Thyroid gland (tissue), 4 donors: ENCODE measurements around the gene PKHD1. TPM values are rescaled to one million over a fixed set of nuclear protein-coding genes. Genes with fewer than 3 reads are reported as not detected.

Source experiments
- DNase-seq, 2 donors: peaks; one replicate each; pipeline ENCODE4 v3.0.0-alpha.2; 2019
- H3K27ac ChIP-seq, 3 donors: fragments of 200-600 bp; sonication (generic); 1 replicate in 2 of 3; 2 replicates in 1 of 3; pipeline ENCODE4 v1.5.1; 2016 to 2019; ENCODE audit warnings: mild to moderate bottlenecking in 1 of 3, moderate library complexity in 1 of 3
- H3K27me3 ChIP-seq: fragments of 200-600 bp; sonication (generic); one replicate; pipeline ENCODE4 v1.5.1; 2019
- H3K36me3 ChIP-seq, 2 donors: fragments of 200-600 bp; sonication (generic); one replicate each; pipeline ENCODE4 v1.5.1; 2016 to 2019
- H3K4me1 ChIP-seq, 2 donors: fragments of 200-600 bp; sonication (generic); one replicate each; pipeline ENCODE4 v1.5.1; 2017 to 2019
- H3K4me3 ChIP-seq, 3 donors: fragments of 200-600 bp; sonication (generic); replicated peaks in 1 of 3; 1 replicate in 2 of 3; 2 replicates in 1 of 3; pipeline ENCODE4 v1.5.1; 2016; ENCODE audit warnings: mild to moderate bottlenecking in 1 of 3
- H3K9me3 ChIP-seq: fragments of 200-600 bp; sonication (generic); one replicate; pipeline ENCODE4 v1.5.1; 2017
- POLR2A ChIP-seq, 2 donors: fragments of 450-650 bp; IDR thresholded peaks; one replicate each; pipeline ENCODE4 v1.6.1; 2017; ENCODE audit warnings: antibody characterized with exemption in 2 of 2, mild to moderate bottlenecking in 2 of 2, moderate library complexity in 1 of 2
- WGBS, 2 donors: methylation state at CpG; one replicate each; pipeline ENCODE4 v1.1.5; 2017; 5-methylcytosine and 5-hydroxymethylcytosine counted together
- intact Hi-C: fragments of 100-400 bp; cut with DNase I; formaldehyde crosslinking; loops from one replicate; pipeline ENCODE4 v1.15.1; 2023
- total RNA-seq, 4 donors: library from RNA; depleted of rRNA; stranded (reverse); fragments of >200 nt; gene quantifications; one replicate each; pipeline ENCODE4 v1.2.3, GENCODE V29; 2016
- TF ChIP-seq, protein P1 (sequence below), 6 experiments: fragments of 200-600 bp in 3 of 6; fragments of 450-650 bp in 3 of 6; sonication (generic) in 3 of 6; IDR thresholded peaks; one replicate each; pipeline ENCODE4 v1.5.1; 2016 to 2019; ENCODE audit warnings: antibody characterized with exemption in 6 of 6, mild to moderate bottlenecking in 2 of 6, inconsistent platforms in 1 of 6, moderate library complexity in 1 of 6

The PKHD1 gene
- total RNA-seq, 4 donors from 2014 or later, result under 0.01 to 0.11 (median 0.07) TPM

- Histone ChIP-seq H3K27me3 (no peaks in the 10 kb centered on the region), H3K9me3 (no peaks in the 10 kb centered on the region), H3K4me3 (no peak overlapping the region), H3K27ac (no peak overlapping the region), H3K36me3 (no peaks in the 10 kb centered on the region), H3K4me1 (no peaks in the 10 kb centered on the region)
- 55 to 75% methylated on average over 4 of the region's 4 CpGs for WGBS, 2 donors
- DNase-seq, result no peak
- intact Hi-C loops, result no loop called here
- TF ChIP-seq, protein P1, sequence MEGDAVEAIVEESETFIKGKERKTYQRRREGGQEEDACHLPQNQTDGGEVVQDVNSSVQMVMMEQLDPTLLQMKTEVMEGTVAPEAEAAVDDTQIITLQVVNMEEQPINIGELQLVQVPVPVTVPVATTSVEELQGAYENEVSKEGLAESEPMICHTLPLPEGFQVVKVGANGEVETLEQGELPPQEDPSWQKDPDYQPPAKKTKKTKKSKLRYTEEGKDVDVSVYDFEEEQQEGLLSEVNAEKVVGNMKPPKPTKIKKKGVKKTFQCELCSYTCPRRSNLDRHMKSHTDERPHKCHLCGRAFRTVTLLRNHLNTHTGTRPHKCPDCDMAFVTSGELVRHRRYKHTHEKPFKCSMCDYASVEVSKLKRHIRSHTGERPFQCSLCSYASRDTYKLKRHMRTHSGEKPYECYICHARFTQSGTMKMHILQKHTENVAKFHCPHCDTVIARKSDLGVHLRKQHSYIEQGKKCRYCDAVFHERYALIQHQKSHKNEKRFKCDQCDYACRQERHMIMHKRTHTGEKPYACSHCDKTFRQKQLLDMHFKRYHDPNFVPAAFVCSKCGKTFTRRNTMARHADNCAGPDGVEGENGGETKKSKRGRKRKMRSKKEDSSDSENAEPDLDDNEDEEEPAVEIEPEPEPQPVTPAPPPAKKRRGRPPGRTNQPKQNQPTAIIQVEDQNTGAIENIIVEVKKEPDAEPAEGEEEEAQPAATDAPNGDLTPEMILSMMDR (IDR thresholded peaks at IDR 0.05), result no peak
- no peak for TF ChIP-seq POLR2A (IDR thresholded peaks at IDR 0.05)
These were observed 411.5 kb downstream of the PKHD1 start for GRCh38 chr6:51675922-51676275.

GRCh38 chr6:51675020-51675921, 412.1 kb downstream of the PKHD1 start:
- Histone ChIP-seq H3K36me3 (no peaks in the 10 kb centered on the region), H3K27ac (no peak overlapping the region), H3K4me1 (no peaks in the 10 kb centered on the region), H3K9me3 (no peaks in the 10 kb centered on the region), H3K4me3 (no peak overlapping the region), H3K27me3 (no peaks in the 10 kb centered on the region)
- WGBS, 2 donors, result 60 to 74% methylated on average over 9 of the region's 9 CpGs
- intact Hi-C loops, result no loop called here
- TF ChIP-seq, protein P1 (IDR thresholded peaks at IDR 0.05), result no peak
- no peak for TF ChIP-seq POLR2A (IDR thresholded peaks at IDR 0.05)
- no peak for DNase-seq

GRCh38 chr6:51663525-51663924, 423.9 kb downstream of the PKHD1 start:
- DNase-seq, result no peak
- H3K27me3 ChIP-seq, result no peaks in the 10 kb centered on the region
- intact Hi-C loops, result no loop called here
- no peak for TF ChIP-seq POLR2A (IDR thresholded peaks at IDR 0.05)
- TF ChIP-seq, protein P1 (IDR thresholded peaks at IDR 0.05), result no peak
- no peaks in the 10 kb centered on the region for H3K36me3 ChIP-seq
- H3K4me1 ChIP-seq, result no peaks in the 10 kb centered on the region
- no peaks in the 10 kb centered on the region for H3K9me3 ChIP-seq
- no peak overlapping the region for H3K27ac ChIP-seq
- H3K4me3 ChIP-seq, result no peak overlapping the region

DNA sequence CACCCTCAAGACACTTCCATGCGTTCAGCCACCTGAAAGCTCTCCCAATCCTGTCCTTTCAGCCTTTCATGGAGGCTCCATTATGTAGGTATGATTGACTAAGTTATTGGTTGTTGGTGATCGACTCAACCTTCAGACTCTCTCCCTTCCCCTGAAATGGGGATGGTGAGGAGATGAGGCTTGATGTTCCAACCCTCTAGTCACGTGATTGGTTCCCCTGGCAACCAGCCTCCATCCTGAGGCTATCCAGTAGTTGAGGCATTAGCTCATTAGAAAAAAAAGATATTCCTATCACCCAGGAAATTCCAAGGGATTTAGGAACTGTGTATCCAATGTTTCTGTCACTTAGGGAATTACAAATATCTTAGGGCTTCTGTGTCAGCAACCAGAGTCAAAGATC, 426.6 kb downstream of the PKHD1 start:
- no peak for DNase-seq
- Histone ChIP-seq H3K4me3 (no peak overlapping the region), H3K4me1 (no peaks in the 10 kb centered on the region), H3K27ac (no peak overlapping the region), H3K36me3 (no peaks in the 10 kb centered on the region), H3K9me3 (no peaks in the 10 kb centered on the region), H3K27me3 (no peaks in the 10 kb centered on the region)
- WGBS, 2 donors, result 66 to 80% methylated on average over 3 of the region's 3 CpGs
- TF ChIP-seq, protein P1 (IDR thresholded peaks at IDR 0.05), result no peak
- no peak for TF ChIP-seq POLR2A (IDR thresholded peaks at IDR 0.05)
- intact Hi-C loops, result no loop called here

DNA sequence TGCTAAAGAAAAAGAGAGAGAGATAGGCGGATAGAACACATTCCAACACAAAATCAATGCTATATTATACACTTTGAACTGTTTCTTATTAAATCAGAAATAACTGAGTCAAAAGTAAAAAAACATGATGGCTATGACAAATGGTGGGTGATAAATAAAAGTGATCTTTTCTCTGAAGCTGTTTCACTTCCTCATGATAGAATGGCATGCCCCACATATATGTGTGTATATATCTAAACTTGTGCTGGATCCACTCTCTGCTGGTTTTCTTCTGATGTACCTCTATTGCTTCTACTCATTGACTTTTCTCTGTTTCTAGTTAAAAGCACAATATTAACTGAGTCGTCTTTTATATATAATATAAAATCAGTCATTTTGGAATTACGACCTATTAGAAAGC, 429.9 kb downstream of the PKHD1 start:
- DNase-seq, result no peak
- no peaks in the 10 kb centered on the region for H3K4me1 ChIP-seq
- intact Hi-C loops, result no loop called here
- no peak overlapping the region for H3K27ac ChIP-seq
- TF ChIP-seq, protein P1 (IDR thresholded peaks at IDR 0.05), result no peak
- no peak for TF ChIP-seq POLR2A (IDR thresholded peaks at IDR 0.05)
- H3K27me3 ChIP-seq, result no peaks in the 10 kb centered on the region
- H3K36me3 ChIP-seq, result no peaks in the 10 kb centered on the region
- H3K9me3 ChIP-seq, result no peaks in the 10 kb centered on the region
- H3K4me3 ChIP-seq, result no peak overlapping the region
- WGBS, 2 donors, result 88 to 89% methylated on average over 3 of the region's 3 CpGs
